Hepatocyte (in vitro differentiated cells): ENCODE data around the gene KIF1B.

ENCODE experiments used
- CTCF ChIP-seq: fragments of 200-600 bp; sonication (generic); IDR thresholded peaks from 2 replicates; pipeline ENCODE4 v1.5.1; 2016; ENCODE audit warnings: antibody characterized with exemption, mild to moderate bottlenecking; ENCODE audit not compliant: poor library complexity
- EZH2 ChIP-seq: fragments of 200-600 bp; sonication (generic); IDR thresholded peaks from 2 replicates; pipeline ENCODE4 v1.6.1; 2016; ENCODE audit warnings: antibody characterized with exemption, mild to moderate bottlenecking, borderline replicate concordance

- TF ChIP-seq EZH2 (no peak), CTCF (no peak)
Measured at GRCh38 chr1:10179406-10180091, 30.8 kb upstream of the KIF1B start.
